Mesenchymal stem cell (in vitro differentiated cells and primary cell): ENCODE results near the gene ZNF627.

Experiments
- DNase-seq: peaks from one replicate; pipeline ENCODE4 v3.0.0-alpha.2; 2013
- H2AFZ ChIP-seq: one replicate; pipeline ENCODE4 v1.6.1; 2013; ENCODE audit warnings: low read depth, mild to moderate bottlenecking, control low read depth, inconsistent platforms, low read length, moderate library complexity
- H2AK5ac ChIP-seq: 2 replicates; pipeline ENCODE4 v1.6.1; 2013; ENCODE audit warnings: low read length, moderate library complexity, mild to moderate bottlenecking, inconsistent platforms; ENCODE audit not compliant: severe bottlenecking
- H2BK120ac ChIP-seq: one replicate; pipeline ENCODE4 v1.6.1; 2013; ENCODE audit warnings: low read depth, mild to moderate bottlenecking, inconsistent platforms, low read length, moderate library complexity
- H2BK12ac ChIP-seq, 2 experiments: one replicate each; pipeline ENCODE4 v1.6.1; 2013; ENCODE audit warnings: inconsistent platforms in 2 of 2, low read length in 2 of 2, mild to moderate bottlenecking in 2 of 2, moderate library complexity in 2 of 2, control low read depth in 1 of 2
- H2BK15ac ChIP-seq: one replicate; pipeline ENCODE4 v1.6.1; 2013; ENCODE audit warnings: mild to moderate bottlenecking, low read depth, inconsistent platforms; ENCODE audit not compliant: poor library complexity, severe bottlenecking
- H2BK5ac ChIP-seq: 2 replicates; pipeline ENCODE4 v1.6.1; 2013; ENCODE audit warnings: low read depth, mild to moderate bottlenecking, low read length, control low read depth, inconsistent platforms; ENCODE audit not compliant: poor library complexity, severe bottlenecking
- H3K14ac ChIP-seq, 2 experiments: one replicate each; pipeline ENCODE4 v1.6.1; 2013; ENCODE audit warnings: inconsistent platforms in 2 of 2, low read length in 2 of 2, control low read depth in 1 of 2, mild to moderate bottlenecking in 1 of 2, moderate library complexity in 1 of 2
- H3K18ac ChIP-seq, 2 experiments: one replicate each; pipeline ENCODE4 v1.6.1; 2013; ENCODE audit warnings: inconsistent platforms in 2 of 2, low read length in 2 of 2, control low read depth in 1 of 2, low read depth in 1 of 2, mild to moderate bottlenecking in 1 of 2
- H3K23ac ChIP-seq, 2 experiments: one replicate each; pipeline ENCODE4 v1.6.1; 2013; ENCODE audit warnings: inconsistent platforms in 2 of 2, low read length in 2 of 2, mild to moderate bottlenecking in 2 of 2, moderate library complexity in 2 of 2, control low read depth in 1 of 2
- H3K27ac ChIP-seq: 2 replicates; pipeline ENCODE4 v1.5.1; 2013; ENCODE audit warnings: mild to moderate bottlenecking, moderate library complexity, low read length, control low read depth, inconsistent platforms; ENCODE audit not compliant: poor library complexity, severe bottlenecking
- H3K27me3 ChIP-seq, 2 experiments: 2 replicates each; pipeline versions ENCODE4 v1.6.1 to v1.7.0; 2013; ENCODE audit warnings: low read length in 2 of 2, mild to moderate bottlenecking in 2 of 2, moderate library complexity in 2 of 2, control low read depth in 1 of 2, inconsistent platforms in 1 of 2; ENCODE audit not compliant: control insufficient read depth in 1 of 2, insufficient read depth in 1 of 2
- H3K36me3 ChIP-seq, 2 experiments: 2 replicates each; pipeline versions ENCODE4 v1.6.1 to v1.7.0; 2013; ENCODE audit warnings: low read length in 2 of 2, control low read depth in 1 of 2, inconsistent platforms in 1 of 2, low read depth in 1 of 2, mild to moderate bottlenecking in 1 of 2; ENCODE audit not compliant: insufficient read depth in 2 of 2, control insufficient read depth in 1 of 2
- H3K4ac ChIP-seq, 2 experiments: one replicate each; pipeline ENCODE4 v1.6.1; 2013; ENCODE audit warnings: inconsistent platforms in 2 of 2, low read length in 2 of 2, mild to moderate bottlenecking in 2 of 2, moderate library complexity in 2 of 2, control low read depth in 1 of 2, low read depth in 1 of 2
- H3K4me1 ChIP-seq: 2 replicates; pipeline ENCODE4 v1.6.1; 2013; ENCODE audit warnings: low read depth, low read length, control low read depth; ENCODE audit not compliant: control insufficient read depth, insufficient read depth
- H3K4me2 ChIP-seq: 2 replicates; pipeline ENCODE4 v1.6.1; 2013; ENCODE audit warnings: low read length, mild to moderate bottlenecking, inconsistent platforms; ENCODE audit not compliant: poor library complexity, severe bottlenecking
- H3K4me3 ChIP-seq, 2 experiments: 2 replicates each; pipeline versions ENCODE4 v1.5.1 to v1.7.0; 2013; ENCODE audit warnings: low read length in 2 of 2, mild to moderate bottlenecking in 2 of 2, control low read depth in 1 of 2, low read depth in 1 of 2; ENCODE audit not compliant: insufficient read depth in 1 of 2
- H3K79me1 ChIP-seq: replicated peaks from 2 replicates; pipeline ENCODE4 v1.6.1; 2013; ENCODE audit warnings: mild to moderate bottlenecking, control low read depth, low read length, inconsistent platforms; ENCODE audit not compliant: poor library complexity, severe bottlenecking
- H3K9ac ChIP-seq: 2 replicates; pipeline ENCODE4 v1.7.0; 2013; ENCODE audit warnings: mild to moderate bottlenecking, low read length, moderate library complexity
- H3K9me3 ChIP-seq: 2 replicates; pipeline ENCODE4 v1.7.0; 2013; ENCODE audit warnings: mild to moderate bottlenecking, low read length; ENCODE audit not compliant: control insufficient read depth
- H4K8ac ChIP-seq: one replicate; pipeline ENCODE4 v1.6.1; 2013; ENCODE audit warnings: inconsistent platforms, mild to moderate bottlenecking, low read length, moderate library complexity
- H4K91ac ChIP-seq: one replicate; pipeline ENCODE4 v1.6.1; 2013; ENCODE audit warnings: mild to moderate bottlenecking, low read length, inconsistent platforms
- WGBS: methylation state at CpG from one replicate; pipeline ENCODE4 v1.1.7; 2013; ENCODE audit warnings: mixed read lengths; 5-methylcytosine and 5-hydroxymethylcytosine counted together

ZNF627 gene

GRCh38 chr19:11555246-11555645 lies 42.0 kb upstream of the ZNF627 start:
- no peak overlapping the region for H3K4me3 ChIP-seq
- H3K36me3 ChIP-seq = peaks cover 35 to 58% of the 10 kb centered on the region in 2 experiments
- H2BK5ac ChIP-seq = no peak overlapping the region
- no peak overlapping the region for H3K4ac ChIP-seq
- H2BK15ac ChIP-seq = no peak overlapping the region
- no peak overlapping the region for H2AFZ ChIP-seq
- H4K8ac ChIP-seq = no peak overlapping the region
- no peak overlapping the region for H3K23ac ChIP-seq
- peaks cover 9% of the 10 kb centered on the region for H3K4me1 ChIP-seq
- H3K4me2 ChIP-seq = no peak overlapping the region
- DNase-seq = no peak
- H3K9ac ChIP-seq = no peak overlapping the region
- no peak overlapping the region for H3K14ac ChIP-seq
- no peak overlapping the region for H3K27ac ChIP-seq
- peaks cover 29% of the 10 kb centered on the region for H3K79me1 ChIP-seq
- no peak overlapping the region for H3K18ac ChIP-seq
- no peak overlapping the region for H4K91ac ChIP-seq
- no peak overlapping the region for H2AK5ac ChIP-seq
- H2BK12ac ChIP-seq = no peak overlapping the region
- WGBS = 96% methylated on average over 6 of the region's 6 CpGs
- no peaks in the 10 kb centered on the region for H3K27me3 ChIP-seq
- no peak overlapping the region for H2BK120ac ChIP-seq
- H3K9me3 ChIP-seq = no peaks in the 10 kb centered on the region

GRCh38 chr19:11556634-11557420 lies 40.5 kb upstream of the ZNF627 start:
- no peaks in the 10 kb centered on the region for H3K9me3 ChIP-seq
- no peak overlapping the region for H2AK5ac ChIP-seq
- no peak overlapping the region for H3K14ac ChIP-seq
- DNase-seq = no peak
- no peak overlapping the region for H2AFZ ChIP-seq
- H3K4me2 ChIP-seq = no peak overlapping the region
- no peak overlapping the region for H2BK12ac ChIP-seq
- H3K4me1 ChIP-seq = peaks cover 9% of the 10 kb centered on the region
- H3K4me3 ChIP-seq = no peak overlapping the region
- H3K9ac ChIP-seq = peak overlapping the region; percentile 43
- H3K23ac ChIP-seq = no peak overlapping the region
- peak overlapping the region; percentile 25 for H4K91ac ChIP-seq
- H3K79me1 ChIP-seq = peaks cover 29% of the 10 kb centered on the region
- no peak overlapping the region for H3K18ac ChIP-seq
- WGBS = 96% methylated on average over 4 of the region's 4 CpGs
- H3K27ac ChIP-seq = no peak overlapping the region
- no peak overlapping the region for H2BK120ac ChIP-seq
- no peak overlapping the region for H2BK5ac ChIP-seq
- H3K27me3 ChIP-seq = no peaks in the 10 kb centered on the region
- H4K8ac ChIP-seq = peak overlapping the region; percentile 4
- H2BK15ac ChIP-seq = no peak overlapping the region
- H3K4ac ChIP-seq = no peak overlapping the region
- H3K36me3 ChIP-seq = peaks cover 35 to 47% of the 10 kb centered on the region in 2 experiments

GRCh38 chr19:11558881-11559828 lies 38.1 kb upstream of the ZNF627 start, which contains the start of gene ELOF1:
Gene ELOF1 (minus strand): TSS chr19:11559230. CDS start chr19:11554347, 4,883 bp downstream.
- Histone ChIP-seq H2BK120ac (no peak within 1 kb of the TSS), H3K14ac (peak within 1 kb of the TSS in 1 of 2 experiments; percentile 58), H3K4ac (peak within 1 kb of the TSS in 1 of 2 experiments; percentile 58), H3K27me3 (no peaks in the 10 kb centered on the region), H4K91ac (no peak within 1 kb of the TSS), H3K4me3 (peak within 1 kb of the TSS; percentile 81 to 99), H3K4me1 (peaks cover 9% of the 10 kb centered on the region), H2AFZ (peak within 1 kb of the TSS; percentile 46), H3K9ac (peak within 1 kb of the TSS; percentile 96), H3K9me3 (no peaks in the 10 kb centered on the region), H3K4me2 (peak within 1 kb of the TSS; percentile 87), H3K27ac (peak within 1 kb of the TSS; percentile 22), H3K79me1 (peaks cover 22% of the 10 kb centered on the region), H2BK12ac (no peak within 1 kb of the TSS), H3K36me3 (peaks cover 14 to 24% of the 10 kb centered on the region in 2 experiments), H2BK5ac (no peak within 1 kb of the TSS), H3K18ac (peak within 1 kb of the TSS in 1 of 2 experiments; percentile 38), H2AK5ac (no peak within 1 kb of the TSS), H4K8ac (peak within 1 kb of the TSS; percentile 47), H3K23ac (no peak within 1 kb of the TSS), H2BK15ac (no peak within 1 kb of the TSS)
- peak; percentile 98 for DNase-seq
- 11% methylated on average over 49 of the region's 57 CpGs for WGBS
